ENCODE results near the gene PAF1. TPM values are rescaled to one million over a fixed set of nuclear protein-coding genes. Genes with fewer than 3 reads are reported as not detected.

The PAF1 gene
- 62.8 to 77.0 TPM (median 70.6 TPM) in 5 replicates for total RNA-seq (2022; extraction: Qiagen RNA extraction; ENCODE audit: low read depth)

DNA sequence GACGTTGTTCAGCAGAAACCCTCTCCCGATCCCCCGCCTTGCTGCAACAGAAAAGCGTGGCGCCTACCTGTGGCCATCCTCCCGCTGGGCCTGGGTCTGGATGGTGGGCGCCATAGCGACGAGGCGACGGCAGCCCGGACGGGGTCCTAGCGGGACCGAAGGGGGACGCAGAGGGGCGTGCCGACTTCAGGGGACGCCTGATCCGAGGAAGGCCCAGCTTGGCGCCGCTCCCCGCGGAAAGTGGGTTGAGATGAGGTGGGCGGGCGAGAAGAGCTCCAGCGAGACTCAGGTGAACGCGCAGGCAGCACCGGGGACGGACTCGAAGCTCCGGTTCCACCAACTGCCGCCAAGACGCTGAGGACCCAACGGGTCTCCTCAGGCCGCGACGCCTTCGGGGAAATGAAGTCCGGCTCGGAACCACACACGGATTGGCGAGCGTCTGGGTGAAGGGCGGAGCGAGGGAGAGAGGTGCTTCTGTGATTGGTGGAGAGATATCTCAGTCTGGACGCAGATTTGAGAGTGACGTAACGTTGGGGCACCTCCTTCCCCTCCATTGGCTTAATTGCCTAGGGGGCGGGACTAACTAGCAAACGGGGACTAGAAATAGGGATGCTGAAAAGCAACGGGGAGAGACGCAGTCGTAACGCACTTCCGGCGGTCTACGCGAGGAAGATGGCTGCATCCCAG lies at the start of gene PAF1, which contains the start of gene MED29:
TSS of gene PAF1 (minus strand) at position 356 of the 687 bp plus-strand sequence. CDS start at position 114, 242 bp downstream.
TSS of gene MED29 (plus strand) at position 628 of the 687 bp plus-strand sequence. CDS start at position 673, 45 bp downstream.

DNA sequence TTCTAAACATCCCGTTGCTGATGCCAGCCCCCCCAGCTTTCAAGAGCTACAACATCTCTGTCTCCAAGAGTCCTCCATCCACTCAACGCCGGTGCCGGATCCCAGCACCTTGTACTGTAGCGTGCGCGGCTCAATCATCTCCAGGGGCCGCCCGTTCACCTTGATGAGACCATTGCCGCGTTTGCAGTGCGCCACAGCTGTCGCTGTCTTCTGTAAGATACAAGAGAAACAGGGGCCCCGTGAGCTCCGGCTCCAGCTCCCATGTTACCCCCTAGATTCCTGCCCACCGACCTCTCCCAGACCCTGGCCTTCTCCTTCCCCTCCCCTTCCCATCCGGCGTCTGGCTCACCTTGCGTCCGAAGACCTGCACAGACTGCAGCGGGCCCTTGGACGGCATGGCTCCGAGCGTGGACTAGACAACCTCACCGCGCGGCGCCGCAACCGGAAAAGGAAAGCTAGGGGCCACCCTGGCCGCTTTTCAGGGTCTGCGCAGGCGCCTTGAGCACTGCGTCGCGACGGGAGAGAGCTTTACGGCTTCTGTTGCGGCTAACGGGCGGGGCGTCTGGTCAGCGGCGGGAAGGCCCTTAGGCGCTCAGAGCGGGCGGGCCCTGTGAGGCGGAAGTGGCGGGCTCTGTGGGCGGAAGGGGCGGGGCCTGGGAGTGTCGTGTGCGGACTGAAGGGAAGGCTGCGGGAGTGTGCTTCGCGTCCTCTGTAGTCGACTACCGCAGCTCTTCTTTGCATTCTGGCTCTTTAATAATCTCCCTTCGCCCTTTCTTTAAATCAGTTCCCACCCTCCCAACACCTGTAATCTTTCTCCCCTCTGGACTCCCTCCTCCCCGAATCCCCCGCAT lies 44.8 kb upstream of the PAF1 start, which contains the start of gene RPS16:
TSS of gene RPS16 (minus strand) at position 451 of the 851 bp plus-strand sequence. CDS start at position 397, 54 bp downstream.

DNA sequence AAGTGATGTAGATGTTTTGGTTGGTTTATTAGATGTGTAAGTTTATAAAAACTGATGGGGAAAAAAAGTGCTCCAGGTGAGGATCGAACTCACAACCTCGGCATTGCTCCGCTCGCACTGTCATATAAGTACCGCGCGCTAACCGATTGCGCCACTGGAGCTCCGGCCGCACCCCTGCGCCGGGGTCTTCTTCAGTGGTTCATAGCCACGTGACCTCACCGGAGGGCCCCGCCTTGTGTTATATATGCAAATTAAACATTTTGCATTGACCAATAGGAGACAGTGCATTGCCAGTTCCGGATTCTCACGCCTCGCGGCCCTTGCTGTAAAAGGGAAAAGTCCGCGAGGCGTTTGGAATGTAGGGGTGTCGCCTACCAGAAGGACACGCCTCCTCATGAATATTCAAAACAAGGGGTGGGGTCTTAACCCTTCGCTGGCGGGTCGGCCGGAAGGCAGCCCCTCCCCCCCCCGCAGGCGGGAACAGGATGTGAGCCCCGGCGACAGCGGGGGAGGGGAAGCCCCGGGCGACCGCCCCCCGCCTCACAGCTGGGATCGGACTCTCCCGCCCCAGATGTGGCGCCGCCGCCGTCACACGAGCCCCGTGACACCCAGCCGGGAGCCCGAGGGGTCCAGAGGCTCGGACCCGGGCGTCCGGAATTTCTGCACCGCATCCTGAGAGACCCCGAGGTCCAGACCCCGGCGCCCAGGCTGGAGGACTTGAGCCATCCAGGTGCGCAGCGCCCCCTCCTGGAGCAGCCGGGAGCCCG lies 21.4 kb upstream of the PAF1 start, which contains the start of gene PLEKHG2:
TSS of gene PLEKHG2 (plus strand) at position 570 of the 767 bp plus-strand sequence. CDS start 1,418 bp downstream, outside the sequence.

DNA sequence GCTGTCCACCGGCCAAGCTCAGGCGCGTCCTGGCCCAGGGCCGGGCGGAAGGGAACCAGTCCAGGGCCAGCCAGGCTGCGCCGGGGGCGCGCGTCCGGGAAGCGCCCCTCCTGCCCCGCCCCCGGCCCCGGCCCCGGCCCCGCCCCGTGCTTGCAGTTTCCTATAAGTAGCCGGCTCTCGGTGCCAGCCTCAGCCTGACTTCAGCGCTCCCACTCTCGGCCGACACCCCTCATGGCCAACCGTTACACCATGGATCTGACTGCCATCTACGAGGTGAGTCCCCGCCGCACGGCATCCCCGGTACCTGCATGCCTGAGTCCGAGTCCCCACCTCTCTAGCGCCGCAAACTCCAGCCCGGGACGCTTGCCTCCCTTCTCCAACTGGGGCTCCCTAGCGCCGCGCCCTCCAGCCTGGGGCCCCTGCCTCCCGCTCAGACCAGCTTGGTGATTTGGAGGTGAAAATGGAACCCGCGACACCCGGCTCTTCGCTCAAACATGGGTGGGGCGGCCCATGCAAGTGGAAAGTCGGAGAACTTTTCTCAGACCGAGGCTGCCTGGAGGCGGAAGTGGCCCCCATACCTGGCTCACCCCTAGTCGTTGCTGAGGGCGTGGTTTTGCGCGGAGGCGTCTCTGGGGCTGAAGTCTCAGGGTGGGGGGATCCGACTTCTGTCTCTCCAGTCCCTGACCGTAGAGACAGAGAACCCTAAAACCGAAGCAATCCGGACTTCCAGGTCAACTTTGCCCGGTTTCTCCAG lies 15.9 kb upstream of the PAF1 start, which contains the start of gene ZFP36:
TSS of gene ZFP36 (plus strand) at position 192 of the 754 bp plus-strand sequence. CDS start at position 250, 58 bp downstream.

DNA sequence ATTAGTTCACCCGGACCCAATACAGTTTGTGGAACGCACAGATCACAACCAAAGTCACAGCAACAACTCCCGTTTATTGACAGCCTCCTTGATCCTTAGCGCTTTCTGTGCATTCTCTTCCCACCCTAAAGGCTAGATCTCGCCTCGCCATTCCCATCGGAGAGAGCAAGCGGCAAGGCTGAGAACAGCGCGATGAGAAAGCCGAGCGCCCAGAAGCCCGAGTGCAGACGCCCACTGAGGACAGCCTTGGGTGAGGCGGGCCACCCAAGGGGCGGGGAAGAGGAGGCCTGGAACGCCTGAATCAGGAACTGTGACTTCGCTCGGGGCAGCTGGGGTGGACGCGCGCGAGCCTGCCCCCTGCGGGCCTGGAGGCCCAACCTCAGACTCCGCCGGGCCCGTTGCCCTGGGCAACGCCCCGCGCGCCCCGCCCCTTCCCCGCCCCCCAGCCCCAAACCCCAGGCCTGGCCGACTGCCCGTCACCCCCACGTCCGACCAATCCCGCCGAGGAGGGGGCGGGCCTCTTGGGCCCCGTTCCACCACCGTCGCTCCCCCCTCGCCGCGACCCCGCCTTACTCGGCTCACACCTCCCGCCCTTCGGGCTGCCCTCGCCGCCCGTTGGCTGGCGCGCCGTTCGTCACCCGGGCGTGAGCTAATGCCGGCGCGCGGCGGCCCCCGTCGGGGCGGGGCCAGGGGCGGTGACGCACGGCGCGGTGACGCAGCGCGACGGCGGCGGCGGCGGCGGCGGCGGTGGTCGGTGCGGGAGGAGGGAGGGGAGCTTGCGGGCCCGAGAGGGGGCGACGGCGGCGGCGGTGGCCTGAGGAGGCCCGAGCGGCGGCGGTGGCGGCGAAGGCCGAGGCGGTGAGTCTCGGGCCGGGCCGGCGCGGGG lies 48.9 kb downstream of the PAF1 start, which contains the start of gene SAMD4B:
TSS of gene SAMD4B (plus strand) at position 703 of the 886 bp plus-strand sequence. CDS start 14,473 bp downstream, outside the sequence.

Other genes starting within 250 kb of the PAF1 start
- 0.76 to 2.2 TPM (median 1.7 TPM) in 5 replicates for gene NCCRP1, start 194.1 kb downstream of the PAF1 start, total RNA-seq (2022; extraction: Qiagen RNA extraction; ENCODE audit: low read depth)
- not detected in 5 replicates for gene SYCN, start 186.8 kb downstream of the PAF1 start, total RNA-seq (2022; extraction: Qiagen RNA extraction; ENCODE audit: low read depth)
- gene IFNL3, start 146.1 kb downstream of the PAF1 start, total RNA-seq (2022; extraction: Qiagen RNA extraction; ENCODE audit: low read depth): 0.19 TPM in 1 of 5 replicates, not detected in the others
- gene IFNL4, start 142.2 kb downstream of the PAF1 start, total RNA-seq (2022; extraction: Qiagen RNA extraction; ENCODE audit: low read depth): not detected in 5 replicates
- not detected in 5 replicates for gene IFNL2, start 122.7 kb downstream of the PAF1 start, total RNA-seq (2022; extraction: Qiagen RNA extraction; ENCODE audit: low read depth)
- 0.15 to 0.28 TPM (median 0.27 TPM) in 3 of 5 replicates, not detected in the others for gene IFNL1, start 94.7 kb downstream of the PAF1 start, total RNA-seq (2022; extraction: Qiagen RNA extraction; ENCODE audit: low read depth)
- 7.6 to 14.2 TPM (median 10.9 TPM) in 5 replicates for gene LRFN1, start 70.2 kb downstream of the PAF1 start, total RNA-seq (2022; extraction: Qiagen RNA extraction; ENCODE audit: low read depth)
- gene GMFG, start 55.1 kb downstream of the PAF1 start, total RNA-seq (2022; extraction: Qiagen RNA extraction; ENCODE audit: low read depth): 0.24 to 0.83 TPM (median 0.45 TPM) in 5 replicates
- gene SAMD4B, start 48.7 kb downstream of the PAF1 start, total RNA-seq (2022; extraction: Qiagen RNA extraction; ENCODE audit: low read depth): 124 to 189 TPM (median 173 TPM) in 5 replicates
- 64.5 to 67.1 TPM (median 65.6 TPM) in 5 replicates for gene MED29, start 272 bp upstream of the PAF1 start, total RNA-seq (2022; extraction: Qiagen RNA extraction; ENCODE audit: low read depth)
- gene ZFP36, start 15.7 kb upstream of the PAF1 start, total RNA-seq (2022; extraction: Qiagen RNA extraction; ENCODE audit: low read depth): 52.1 to 60.7 TPM (median 57.1 TPM) in 5 replicates
- 38.8 to 65.0 TPM (median 54.8 TPM) in 5 replicates for gene PLEKHG2, start 21.6 kb upstream of the PAF1 start, total RNA-seq (2022; extraction: Qiagen RNA extraction; ENCODE audit: low read depth)
- 6,546 to 7,499 TPM (median 7,130 TPM) in 5 replicates for gene RPS16, start 44.8 kb upstream of the PAF1 start, total RNA-seq (2022; extraction: Qiagen RNA extraction; ENCODE audit: low read depth)
- gene SUPT5H, start 54.5 kb upstream of the PAF1 start, total RNA-seq (2022; extraction: Qiagen RNA extraction; ENCODE audit: low read depth): 175 to 216 TPM (median 185 TPM) in 5 replicates
- 173 to 234 TPM (median 221 TPM) in 5 replicates for gene TIMM50, start 89.7 kb upstream of the PAF1 start, total RNA-seq (2022; extraction: Qiagen RNA extraction; ENCODE audit: low read depth)
- gene DLL3, start 107.8 kb upstream of the PAF1 start, total RNA-seq (2022; extraction: Qiagen RNA extraction; ENCODE audit: low read depth): 4.9 to 10.9 TPM (median 10.4 TPM) in 5 replicates
- not detected in 5 replicates for gene SELENOV, start 124.0 kb upstream of the PAF1 start, total RNA-seq (2022; extraction: Qiagen RNA extraction; ENCODE audit: low read depth)
- gene EID2B, start 141.7 kb upstream of the PAF1 start, total RNA-seq (2022; extraction: Qiagen RNA extraction; ENCODE audit: low read depth): 6.4 to 12.9 TPM (median 7.5 TPM) in 5 replicates
- gene EID2, start 149.1 kb upstream of the PAF1 start, total RNA-seq (2022; extraction: Qiagen RNA extraction; ENCODE audit: low read depth): 35.7 to 47.6 TPM (median 43.3 TPM) in 5 replicates
- gene LGALS13, start 211.4 kb upstream of the PAF1 start, total RNA-seq (2022; extraction: Qiagen RNA extraction; ENCODE audit: low read depth): not detected in 5 replicates

All from A549 treated with DMSO at 1 μM for 4 hours (cell line).